ENCODE data around the gene RENBP.

GRCh38 chrX:153944800-153945150 is 332 bp upstream of the RENBP start:
- TF ChIP-seq EZH2 (optimal IDR thresholded peaks at IDR 0.05; ENCODE audit: low read depth, low read length) (no peak), CTCF (IDR thresholded peaks at IDR 0.05; ENCODE audit: low read length) (no peak)

Data from MM.1S (cell line).